H54 (cell line): Measurements from ENCODE around the gene OSBPL6.

ENCODE experiments used
- DNase-seq: peaks from one replicate; pipeline ENCODE4 v3.0.0; 2011; ENCODE audit warnings: low spot score, mixed read lengths; ENCODE audit not compliant: insufficient read length
- FAIRE-seq: peaks from 3 replicates; lab custom pipeline; 2011; peaks lifted over from hg19 to GRCh38; lab: Jason Lieb, UNC
- POLR2A ChIP-seq: IDR thresholded peaks from 2 replicates; pipeline ENCODE4 v1.6.1; 2011; ENCODE audit warnings: low read depth, mild to moderate bottlenecking, low read length

The OSBPL6 gene

DNA sequence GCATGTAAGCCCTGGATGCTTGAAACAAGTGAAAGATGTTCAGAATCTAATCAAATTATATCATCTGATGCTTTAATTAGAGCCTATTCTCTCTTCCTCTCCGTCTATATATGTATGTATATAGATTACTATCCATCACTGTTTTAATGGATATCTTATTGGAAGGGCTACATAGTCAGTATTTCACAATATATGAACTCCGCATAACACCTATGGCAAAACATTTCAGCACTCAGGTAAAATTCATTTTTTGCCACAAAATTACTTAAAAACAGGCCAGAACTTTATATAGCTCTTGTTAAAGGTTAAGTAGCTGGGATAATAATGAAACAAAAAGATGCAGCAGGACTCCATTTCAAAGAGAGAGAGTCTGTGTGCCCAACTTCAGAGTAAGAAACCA is 258.0 kb downstream of the OSBPL6 start:
- no peak for FAIRE-seq
- no peak for TF ChIP-seq POLR2A
- DNase-seq, result no peak
